OCI-LY7 (cell line): ENCODE data around the gene TLNRD1. TPM values are rescaled to one million over a fixed set of nuclear protein-coding genes. Genes with fewer than 3 reads are reported as not detected.

Experiments used
- BruUV-seq: library from RNA; stranded (reverse); fragments of 400-500 nt; replicated peaks from 2 replicates; lab custom pipeline; 2021; lab: Mats Ljungman, UMichigan
- CTCF ChIA-PET: fragments of 300-600 bp; sonication (Branson Sonifier 250); formaldehyde crosslinking; loops from one replicate; lab custom pipeline; 2022; ENCODE audit warnings: antibody characterized with exemption; ENCODE audit not compliant: unreplicated experiment; lab: Charles Lee
- POLR2A ChIA-PET: fragments of 300-600 bp; sonication (Branson Sonifier 250); formaldehyde crosslinking; loops from one replicate; lab custom pipeline; 2022; ENCODE audit warnings: antibody characterized with exemption; lab: Charles Lee
- DNase-seq: peaks from one replicate; pipeline ENCODE4 v3.0.0-alpha.2; 2015; ENCODE audit warnings: low spot score
- H2AFZ ChIP-seq: fragments of 200-600 bp; sonication (generic), shearing (Covaris generic); 2 replicates; pipeline ENCODE4 v1.6.1; 2014; ENCODE audit warnings: mild to moderate bottlenecking, antibody characterized with exemption, low read length, moderate library complexity
- H3K27ac ChIP-seq: fragments of 200-600 bp; sonication (generic); 2 replicates; pipeline ENCODE4 v1.5.1; 2014; ENCODE audit warnings: mixed run types, low read depth, mild to moderate bottlenecking, moderate library complexity, low read length, inconsistent platforms; ENCODE audit not compliant: poor library complexity, severe bottlenecking
- H3K36me3 ChIP-seq: fragments of 200-600 bp; sonication (generic); 2 replicates; pipeline ENCODE4 v1.6.1; 2014; ENCODE audit warnings: mild to moderate bottlenecking, antibody characterized with exemption, low read length, moderate library complexity, mixed read lengths; ENCODE audit not compliant: insufficient read depth
- H3K4me1 ChIP-seq: fragments of 200-600 bp; sonication (generic); 2 replicates; pipeline ENCODE4 v1.5.1; 2014; ENCODE audit warnings: mild to moderate bottlenecking, low read length; ENCODE audit not compliant: insufficient read depth, poor library complexity, severe bottlenecking
- H3K4me2 ChIP-seq: fragments of 200-600 bp; sonication (generic); 2 replicates; pipeline ENCODE4 v1.6.1; 2014; ENCODE audit warnings: mild to moderate bottlenecking, low read length
- H3K4me3 ChIP-seq: fragments of 200-600 bp; sonication (generic); 2 replicates; pipeline ENCODE4 v1.5.1; 2014; ENCODE audit warnings: mild to moderate bottlenecking, low read depth, low read length; ENCODE audit not compliant: poor library complexity, severe bottlenecking
- H3K79me2 ChIP-seq: fragments of 200-600 bp; sonication (generic); 2 replicates; pipeline ENCODE4 v1.6.1; 2016; ENCODE audit warnings: low read depth, mild to moderate bottlenecking, low read length, moderate library complexity, mixed read lengths; ENCODE audit not compliant: insufficient read depth
- H3K9me2 ChIP-seq: fragments of 200-600 bp; sonication (generic); 2 replicates; pipeline ENCODE4 v1.6.1; 2016; ENCODE audit warnings: mild to moderate bottlenecking, low read length, mixed read lengths; ENCODE audit not compliant: insufficient read depth
- H3K9me3 ChIP-seq: fragments of 200-600 bp; sonication (generic); 2 replicates; pipeline ENCODE4 v1.6.1; 2014; ENCODE audit warnings: mild to moderate bottlenecking, mixed run types, low read length, mixed read lengths
- H4K20me1 ChIP-seq: fragments of 200-600 bp; sonication (generic); 2 replicates; pipeline ENCODE4 v1.6.1; 2014; ENCODE audit warnings: mild to moderate bottlenecking, antibody characterized with exemption, low read length, moderate library complexity, mixed read lengths; ENCODE audit not compliant: insufficient read depth
- CTCF ChIP-seq: fragments of 200-600 bp; sonication (generic); conservative IDR thresholded peaks from 2 replicates; pipeline ENCODE4 v1.5.1; 2014; ENCODE audit warnings: mild to moderate bottlenecking, antibody characterized with exemption, low read length, moderate library complexity, mixed read lengths
- EZH2phosphoT487 ChIP-seq: fragments of 200-600 bp; sonication (generic); IDR thresholded peaks from 2 replicates; pipeline ENCODE4 v1.6.1; 2018; ENCODE audit warnings: low read depth, borderline replicate concordance, mild to moderate bottlenecking, mixed run types, antibody characterized with exemption, low read length, moderate library complexity, mixed read lengths
- intact Hi-C: fragments of 100-400 bp; cut with micrococcal nuclease; formaldehyde crosslinking; loops from one replicate; pipeline ENCODE4 v1.10.0; 2022; ENCODE audit not compliant: unreplicated experiment
- total RNA-seq, 2 experiments: library from RNA; depleted of rRNA in 1 of 2; stranded (reverse); fragments of >200 nt in 1 of 2; shearing (Covaris generic) in 1 of 2; gene quantifications; 2 replicates each; pipeline ENCODE4 v1.2.3, GENCODE V29; 2014 to 2022

TLNRD1 gene
- total RNA-seq, 2 experiments from 2014 or later = 17.4 to 19.9 TPM

- Histone ChIP-seq H3K4me3 (no peak overlapping the region), H2AFZ (no peak overlapping the region), H3K4me1 (no peaks in the 10 kb centered on the region), H4K20me1 (no peaks in the 10 kb centered on the region), H3K79me2 (no peaks in the 10 kb centered on the region), H3K9me3 (no peaks in the 10 kb centered on the region), H3K9me2 (no peaks in the 10 kb centered on the region), H3K36me3 (no peaks in the 10 kb centered on the region), H3K4me2 (no peak overlapping the region), H3K27ac (no peak overlapping the region)
- CTCF ChIA-PET = no interaction called here
- DNase-seq = no peak
- BruUV-seq = no TSS peak
- intact Hi-C loops = no loop called here
- TF ChIP-seq CTCF = no peak
- TF ChIP-seq EZH2phosphoT487 = no peak
- POLR2A ChIA-PET = no interaction called here
Measured at GRCh38 chr15:81046290-81046689, 45.6 kb downstream of the TLNRD1 start.

- no peak overlapping the region for H3K27ac ChIP-seq
- H3K36me3 ChIP-seq = no peaks in the 10 kb centered on the region
- no peaks in the 10 kb centered on the region for H4K20me1 ChIP-seq
- DNase-seq = no peak
- CTCF ChIA-PET = no interaction called here
- POLR2A ChIA-PET = interaction anchor here (1.1 kb wide), 1 partner anchor 66 kb away, joined by 3 read pairs; no protein-coding TSS in a partner anchor
- no TSS peak for BruUV-seq
- no peaks in the 10 kb centered on the region for H3K9me3 ChIP-seq
- no peaks in the 10 kb centered on the region for H3K4me1 ChIP-seq
- TF ChIP-seq EZH2phosphoT487 (no peak), CTCF (no peak)
- no peak overlapping the region for H3K4me3 ChIP-seq
- no peak overlapping the region for H2AFZ ChIP-seq
- no peak overlapping the region for H3K4me2 ChIP-seq
- no peaks in the 10 kb centered on the region for H3K9me2 ChIP-seq
- H3K79me2 ChIP-seq = no peaks in the 10 kb centered on the region
- intact Hi-C loops = no loop called here
Measured at GRCh38 chr15:81047928-81048327, 47.2 kb downstream of the TLNRD1 start.

DNA sequence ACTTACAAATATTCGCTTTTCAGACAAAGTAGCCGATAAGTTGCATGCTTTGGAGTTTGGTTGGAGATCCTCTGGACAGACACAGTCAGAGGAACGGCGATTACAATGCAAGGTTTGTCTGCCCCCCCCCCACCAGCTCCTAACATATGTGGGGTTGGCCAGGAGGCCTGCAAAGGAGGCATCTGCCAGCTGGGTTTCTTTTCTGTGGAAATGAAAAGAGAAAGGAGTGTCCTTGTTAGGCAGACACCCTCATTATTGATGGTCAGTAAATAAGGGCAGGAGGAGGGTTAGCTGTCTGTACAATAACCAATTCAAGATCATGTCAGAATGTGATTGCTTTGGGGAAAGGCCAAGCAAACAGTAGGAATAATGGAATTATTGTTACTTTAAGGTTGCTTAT lies 49.1 kb downstream of the TLNRD1 start:
- Histone ChIP-seq H3K9me2 (no peaks in the 10 kb centered on the region), H2AFZ (no peak overlapping the region), H3K4me1 (no peaks in the 10 kb centered on the region), H3K27ac (no peak overlapping the region), H3K9me3 (no peaks in the 10 kb centered on the region), H3K79me2 (no peaks in the 10 kb centered on the region), H4K20me1 (no peaks in the 10 kb centered on the region), H3K4me2 (no peak overlapping the region), H3K4me3 (no peak overlapping the region), H3K36me3 (no peaks in the 10 kb centered on the region)
- DNase-seq = no peak
- intact Hi-C loops = no loop called here
- POLR2A ChIA-PET = no interaction called here
- BruUV-seq = no TSS peak
- TF ChIP-seq EZH2phosphoT487 = no peak
- CTCF ChIA-PET = no interaction called here
